Measurements from ENCODE around the gene NKX2-1.
"Not testable (repeated sequence)": the region's sequence is repeated elsewhere in the genome, so short reads cannot be mapped to it uniquely, and the experiment has no call there.

The NKX2-1 gene

GRCh38 chr14:36519431-36520321 lies at the start of gene NKX2-1:
TSS of gene NKX2-1 (minus strand) at chr14:36520232. CDS start at chr14:36520129, 103 bp downstream.
- DNase-seq (ENCODE audit: low read depth, low spot score): no peak

GRCh38 chr14:36556811-36557433 lies 36.9 kb upstream of the NKX2-1 start:
- DNase-seq (ENCODE audit: low read depth, low spot score): no peak

GRCh38 chr14:36555998-36556743 lies 36.1 kb upstream of the NKX2-1 start:
- DNase-seq (ENCODE audit: low read depth, low spot score): no peak

- DNase-seq (ENCODE audit: low read depth, low spot score): no peak
These were observed 33.7 kb upstream of the NKX2-1 start for GRCh38 chr14:36553656-36554260.

- DNase-seq (ENCODE audit: low read depth, low spot score): no peak
These were observed 30.9 kb upstream of the NKX2-1 start for GRCh38 chr14:36550899-36551298.

GRCh38 chr14:36544280-36544679 lies 24.2 kb upstream of the NKX2-1 start:
- not testable (repeated sequence) for DNase-seq (ENCODE audit: low read depth, low spot score)

GRCh38 chr14:36538051-36538450 lies 18.0 kb upstream of the NKX2-1 start:
- DNase-seq (ENCODE audit: low read depth, low spot score): no peak

- DNase-seq (ENCODE audit: low read depth, low spot score): no peak
These were observed 9.0 kb upstream of the NKX2-1 start for GRCh38 chr14:36529062-36529461.

- DNase-seq (ENCODE audit: low read depth, low spot score): no peak
These were observed 5.7 kb upstream of the NKX2-1 start for GRCh38 chr14:36525746-36526099.

GRCh38 chr14:36524874-36525745 lies 5.1 kb upstream of the NKX2-1 start:
- DNase-seq (ENCODE audit: low read depth, low spot score): no peak

GRCh38 chr14:36524220-36524837 lies 4.3 kb upstream of the NKX2-1 start:
- no peak for DNase-seq (ENCODE audit: low read depth, low spot score)

GRCh38 chr14:36522972-36523715 lies 3.1 kb upstream of the NKX2-1 start:
- no peak for DNase-seq (ENCODE audit: low read depth, low spot score)

GRCh38 chr14:36522347-36522971 lies 2.4 kb upstream of the NKX2-1 start:
- no peak for DNase-seq (ENCODE audit: low read depth, low spot score)

- no peak for DNase-seq (ENCODE audit: low read depth, low spot score)
These were observed 1.7 kb upstream of the NKX2-1 start for GRCh38 chr14:36521598-36522345.

GRCh38 chr14:36520601-36521525 lies 831 bp upstream of the NKX2-1 start:
- no peak for DNase-seq (ENCODE audit: low read depth, low spot score)

GRCh38 chr14:36518586-36519430 lies 1.2 kb downstream of the NKX2-1 start:
- no peak for DNase-seq (ENCODE audit: low read depth, low spot score)

Measured in activated naive CD8-positive, alpha-beta T cell treated with anti-CD3 and anti-CD28 coated beads, Interleukin-2, amount 50 U/mL, for 16 hours (primary cell).